Osteoblast (primary cell): ENCODE measurements around the gene RAB31. TPM values are rescaled to one million over a fixed set of nuclear protein-coding genes. Genes with fewer than 3 reads are reported as not detected.

Source experiments
- DNase-seq: peaks from one replicate; pipeline ENCODE4 v3.0.0; 2011; ENCODE audit warnings: low spot score, mixed read lengths; ENCODE audit not compliant: insufficient read length; ENCODE audit errors: missing footprints
- H2AFZ ChIP-seq: 2 replicates; pipeline ENCODE4 v1.6.0; 2011; ENCODE audit warnings: mild to moderate bottlenecking, low read length
- H3K27ac ChIP-seq: 2 replicates; pipeline ENCODE4 v1.5.1; 2011; ENCODE audit warnings: mild to moderate bottlenecking, low read depth, low read length, moderate library complexity
- H3K27me3 ChIP-seq: 2 replicates; pipeline ENCODE4 v1.6.0; 2012; ENCODE audit warnings: mild to moderate bottlenecking, control low read depth, inconsistent platforms, low read length, moderate library complexity; ENCODE audit not compliant: insufficient read depth
- H3K36me3 ChIP-seq: 2 replicates; pipeline ENCODE4 v1.5.1; 2011; ENCODE audit warnings: mild to moderate bottlenecking, low read length, control low read depth, moderate library complexity; ENCODE audit not compliant: insufficient read depth
- H3K4me1 ChIP-seq: 2 replicates; pipeline ENCODE4 v1.5.1; 2011; ENCODE audit warnings: mild to moderate bottlenecking, low read length, control low read depth, moderate library complexity; ENCODE audit not compliant: insufficient read depth
- H3K4me2 ChIP-seq: 2 replicates; pipeline ENCODE4 v1.6.0; 2011; ENCODE audit warnings: mild to moderate bottlenecking, low read length; ENCODE audit not compliant: insufficient read depth
- H3K4me3 ChIP-seq: fragments of 200-600 bp; sonication (generic); 3 replicates; pipeline ENCODE4 v1.5.1; 2012; ENCODE audit warnings: mild to moderate bottlenecking, low read length, inconsistent platforms; ENCODE audit not compliant: insufficient read depth
- H3K79me2 ChIP-seq: 2 replicates; pipeline ENCODE4 v1.6.0; 2012; ENCODE audit warnings: mild to moderate bottlenecking, low read length, control low read depth, inconsistent platforms; ENCODE audit not compliant: insufficient read depth
- H3K9me3 ChIP-seq: 2 replicates; pipeline ENCODE4 v1.5.1; 2011; ENCODE audit warnings: low read depth, low read length, control low read depth
- H4K20me1 ChIP-seq: 2 replicates; pipeline ENCODE4 v1.6.0; 2012; ENCODE audit warnings: mild to moderate bottlenecking, low read length, control low read depth; ENCODE audit not compliant: insufficient read depth
- CTCF ChIP-seq: IDR thresholded peaks from 2 replicates; pipeline ENCODE4 v1.5.1; 2011; ENCODE audit warnings: mild to moderate bottlenecking, low read depth, low read length, moderate library complexity; ENCODE audit errors: extremely low read depth
- total RNA-seq: library from RNA; depleted of rRNA; stranded (reverse); fragments of >200 nt; gene quantifications from 2 replicates; pipeline ENCODE4 v1.2.3, GENCODE V29; 2012

The RAB31 gene
- total RNA-seq, 1 donor, result 120 TPM

DNA sequence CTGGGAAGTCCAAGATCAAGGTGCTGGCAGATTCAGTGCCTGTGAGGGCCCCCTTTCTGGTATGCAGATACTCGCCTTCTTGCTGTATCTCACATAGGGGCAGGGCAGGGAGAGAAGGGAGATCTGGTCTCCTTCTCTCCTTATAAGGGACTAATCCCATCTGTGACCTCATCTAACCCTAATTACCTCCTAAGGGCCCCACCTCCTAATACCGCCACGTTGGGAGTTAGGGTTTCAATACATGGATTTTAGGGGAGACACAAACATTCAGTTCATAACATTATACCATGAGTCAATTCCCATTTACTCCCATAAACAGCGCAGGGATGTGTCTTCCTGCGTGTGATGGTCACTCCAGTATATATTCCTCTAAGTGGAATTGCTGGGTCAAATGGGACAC, 103.9 kb downstream of the RAB31 start:
- peaks cover 15% of the 10 kb centered on the region for H3K79me2 ChIP-seq
- H3K4me2 ChIP-seq, result no peak overlapping the region
- no peak for TF ChIP-seq CTCF
- H3K36me3 ChIP-seq, result peaks cover 7% of the 10 kb centered on the region
- no peak for DNase-seq
- H3K4me3 ChIP-seq, result no peak overlapping the region
- H3K9me3 ChIP-seq, result no peaks in the 10 kb centered on the region
- H3K27ac ChIP-seq, result no peak overlapping the region
- peaks cover 34% of the 10 kb centered on the region for H3K4me1 ChIP-seq
- no peaks in the 10 kb centered on the region for H4K20me1 ChIP-seq
- no peaks in the 10 kb centered on the region for H3K27me3 ChIP-seq
- no peak overlapping the region for H2AFZ ChIP-seq

DNA sequence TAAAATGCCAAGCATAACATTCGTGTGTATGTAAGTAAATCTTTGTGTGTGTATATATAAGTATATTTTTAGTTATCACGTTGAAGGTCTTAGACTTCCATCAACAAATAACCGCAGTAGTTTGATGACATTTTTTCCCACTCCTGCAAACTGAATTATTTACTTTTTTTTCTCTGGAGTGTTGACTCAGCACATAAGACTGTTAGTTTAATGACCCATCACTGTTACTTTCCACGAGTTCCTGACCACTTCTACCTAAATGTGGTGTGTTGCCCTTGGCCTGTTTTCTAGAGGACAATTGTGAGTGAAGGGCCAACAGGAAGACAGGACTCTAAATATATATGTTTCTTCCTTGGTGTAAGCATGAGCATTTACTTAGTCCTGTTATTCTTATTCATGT, 106.3 kb downstream of the RAB31 start:
- H2AFZ ChIP-seq, result no peak overlapping the region
- TF ChIP-seq CTCF, result no peak
- H3K4me3 ChIP-seq, result no peak overlapping the region
- DNase-seq, result peak; percentile 75
- H3K27me3 ChIP-seq, result no peaks in the 10 kb centered on the region
- peaks cover 13% of the 10 kb centered on the region for H3K79me2 ChIP-seq
- peak overlapping the region; percentile 84 for H3K27ac ChIP-seq
- peak overlapping the region; percentile 41 for H3K4me2 ChIP-seq
- H3K9me3 ChIP-seq, result no peaks in the 10 kb centered on the region
- peaks cover 7% of the 10 kb centered on the region for H3K36me3 ChIP-seq
- H3K4me1 ChIP-seq, result peaks cover 20% of the 10 kb centered on the region
- H4K20me1 ChIP-seq, result no peaks in the 10 kb centered on the region

DNA sequence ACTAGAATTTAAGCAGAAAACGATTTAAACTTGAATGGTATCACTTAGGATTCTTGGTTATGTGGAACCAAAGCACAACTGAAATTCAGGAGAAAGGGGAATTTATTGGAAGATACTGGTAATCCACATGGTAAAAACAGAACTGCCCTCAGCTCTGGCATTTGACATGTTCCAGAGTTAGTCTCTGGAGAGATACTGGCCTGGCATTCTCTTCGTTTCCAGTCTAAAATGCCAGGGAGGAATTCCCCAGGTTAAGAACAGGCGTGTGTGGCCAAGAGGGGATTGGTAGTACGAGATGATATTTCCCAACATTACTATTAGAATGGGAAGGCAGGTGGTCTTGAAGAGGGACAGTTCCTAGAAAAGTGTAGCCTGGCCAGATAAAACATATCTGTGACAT, 109.2 kb downstream of the RAB31 start:
- no peak overlapping the region for H3K4me2 ChIP-seq

More for the DNA sequence above, 109.2 kb downstream of the RAB31 start:
- Histone ChIP-seq H3K27ac (no peak overlapping the region), H3K79me2 (peaks cover 7% of the 10 kb centered on the region), H3K36me3 (peaks cover 7% of the 10 kb centered on the region), H2AFZ (no peak overlapping the region), H4K20me1 (no peaks in the 10 kb centered on the region), H3K4me3 (no peak overlapping the region), H3K4me1 (peaks cover 14% of the 10 kb centered on the region), H3K9me3 (no peaks in the 10 kb centered on the region), H3K27me3 (no peaks in the 10 kb centered on the region)
- no peak for DNase-seq
- TF ChIP-seq CTCF, result no peak
